Lower leg skin (tissue), 4 donors: Measurements from ENCODE around the gene HAVCR2. TPM values are rescaled to one million over a fixed set of nuclear protein-coding genes. Genes with fewer than 3 reads are reported as not detected.

Experiments
- DNase-seq, 2 donors: peaks; one replicate each; pipeline ENCODE4 v3.0.0-alpha.2; 2019; ENCODE audit warnings: low spot score in 2 of 2
- H3K4me3 ChIP-seq: fragments of 200-600 bp; sonication (generic); 2 replicates; pipeline ENCODE4 v1.5.1; 2017; ENCODE audit warnings: mild to moderate bottlenecking, low read depth; ENCODE audit not compliant: poor library complexity, severe bottlenecking
- POLR2A ChIP-seq, 2 donors: fragments of 450-650 bp; IDR thresholded peaks; one replicate each; pipeline ENCODE4 v1.6.1; 2016 to 2017; ENCODE audit warnings: antibody characterized with exemption in 2 of 2, mild to moderate bottlenecking in 1 of 2, moderate library complexity in 1 of 2
- WGBS, 2 donors: methylation state at CpG; one replicate each; pipeline ENCODE4 v1.1.5; 2018; 5-methylcytosine and 5-hydroxymethylcytosine counted together
- intact Hi-C: fragments of 100-400 bp; cut with DNase I; formaldehyde crosslinking; loops from one replicate; pipeline ENCODE4 v1.15.0; 2023; ENCODE audit warnings: low total_unique reads
- total RNA-seq, 4 donors: library from RNA; depleted of rRNA; stranded (reverse); fragments of >200 nt; gene quantifications; one replicate each; pipeline ENCODE4 v1.1.0, GENCODE V29; 2016
- TF ChIP-seq, protein P1 (sequence below), 3 donors: fragments of 450-650 bp; IDR thresholded peaks; one replicate each; pipeline ENCODE4 v1.5.1; 2016; ENCODE audit warnings: antibody characterized with exemption in 3 of 3, mild to moderate bottlenecking in 3 of 3, moderate library complexity in 2 of 3

HAVCR2 gene
- total RNA-seq, 4 donors from 2014 or later: 4.4 to 8.1 (median 6.0) TPM

DNA sequence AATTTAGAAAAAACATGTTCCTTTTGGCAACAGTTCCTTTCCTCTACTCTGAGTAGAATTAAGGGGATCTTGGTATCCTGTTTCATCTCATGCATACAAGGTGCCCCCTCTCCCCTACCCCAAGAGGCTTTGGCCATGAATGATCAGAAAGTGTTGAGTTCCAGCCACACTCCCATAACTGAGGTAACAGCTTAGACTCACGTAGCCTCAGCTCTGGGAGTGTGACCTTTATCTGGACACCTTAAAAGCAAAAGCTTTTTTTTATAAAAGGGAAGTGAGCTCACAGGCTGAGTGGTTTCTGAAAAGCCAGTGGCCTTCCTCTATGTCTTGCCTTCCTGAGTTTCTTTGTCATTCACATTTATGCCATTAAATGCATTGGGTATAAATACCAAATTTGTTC lies 900 bp upstream of the HAVCR2 start:
- intact Hi-C loops: no loop called here
- DNase-seq: peak in 1 of 2 donors; percentile 21
- WGBS, 2 donors: 58 to 70% methylated on average over 1 of the region's 1 CpG
- TF ChIP-seq POLR2A (IDR thresholded peaks at IDR 0.05): no peak
- TF ChIP-seq, protein P1, sequence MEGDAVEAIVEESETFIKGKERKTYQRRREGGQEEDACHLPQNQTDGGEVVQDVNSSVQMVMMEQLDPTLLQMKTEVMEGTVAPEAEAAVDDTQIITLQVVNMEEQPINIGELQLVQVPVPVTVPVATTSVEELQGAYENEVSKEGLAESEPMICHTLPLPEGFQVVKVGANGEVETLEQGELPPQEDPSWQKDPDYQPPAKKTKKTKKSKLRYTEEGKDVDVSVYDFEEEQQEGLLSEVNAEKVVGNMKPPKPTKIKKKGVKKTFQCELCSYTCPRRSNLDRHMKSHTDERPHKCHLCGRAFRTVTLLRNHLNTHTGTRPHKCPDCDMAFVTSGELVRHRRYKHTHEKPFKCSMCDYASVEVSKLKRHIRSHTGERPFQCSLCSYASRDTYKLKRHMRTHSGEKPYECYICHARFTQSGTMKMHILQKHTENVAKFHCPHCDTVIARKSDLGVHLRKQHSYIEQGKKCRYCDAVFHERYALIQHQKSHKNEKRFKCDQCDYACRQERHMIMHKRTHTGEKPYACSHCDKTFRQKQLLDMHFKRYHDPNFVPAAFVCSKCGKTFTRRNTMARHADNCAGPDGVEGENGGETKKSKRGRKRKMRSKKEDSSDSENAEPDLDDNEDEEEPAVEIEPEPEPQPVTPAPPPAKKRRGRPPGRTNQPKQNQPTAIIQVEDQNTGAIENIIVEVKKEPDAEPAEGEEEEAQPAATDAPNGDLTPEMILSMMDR (IDR thresholded peaks at IDR 0.05): no peak
- no peak overlapping the region for H3K4me3 ChIP-seq

- intact Hi-C loops: no loop called here
- DNase-seq: peak in 1 of 2 donors; percentile 20
- no peak for TF ChIP-seq POLR2A (IDR thresholded peaks at IDR 0.05)
- TF ChIP-seq, protein P1 (IDR thresholded peaks at IDR 0.05): no peak
- H3K4me3 ChIP-seq: no peak overlapping the region
- WGBS, 2 donors: 40 to 52% methylated on average over 3 of the region's 3 CpGs
These were observed 1.3 kb downstream of the HAVCR2 start for GRCh38 chr5:157107508-157107907.

- WGBS, 2 donors: 76 to 80% methylated on average over 14 of the region's 14 CpGs
- intact Hi-C loops: no loop called here
- H3K4me3 ChIP-seq: peak overlapping the region; percentile 8
- TF ChIP-seq, protein P1 (IDR thresholded peaks at IDR 0.05): no peak
- TF ChIP-seq POLR2A (IDR thresholded peaks at IDR 0.05): no peak
- peak; percentile 27 to 86 for DNase-seq
These were observed 2.0 kb downstream of the HAVCR2 start for GRCh38 chr5:157106630-157107461.

GRCh38 chr5:157100140-157100679 lies 8.6 kb downstream of the HAVCR2 start:
- H3K4me3 ChIP-seq: no peak overlapping the region
- DNase-seq: no peak
- intact Hi-C loops: no loop called here
- TF ChIP-seq, protein P1 (IDR thresholded peaks at IDR 0.05): no peak
- no peak for TF ChIP-seq POLR2A (IDR thresholded peaks at IDR 0.05)
- 67 to 74% methylated on average over 2 of the region's 2 CpGs for WGBS, 2 donors

DNA sequence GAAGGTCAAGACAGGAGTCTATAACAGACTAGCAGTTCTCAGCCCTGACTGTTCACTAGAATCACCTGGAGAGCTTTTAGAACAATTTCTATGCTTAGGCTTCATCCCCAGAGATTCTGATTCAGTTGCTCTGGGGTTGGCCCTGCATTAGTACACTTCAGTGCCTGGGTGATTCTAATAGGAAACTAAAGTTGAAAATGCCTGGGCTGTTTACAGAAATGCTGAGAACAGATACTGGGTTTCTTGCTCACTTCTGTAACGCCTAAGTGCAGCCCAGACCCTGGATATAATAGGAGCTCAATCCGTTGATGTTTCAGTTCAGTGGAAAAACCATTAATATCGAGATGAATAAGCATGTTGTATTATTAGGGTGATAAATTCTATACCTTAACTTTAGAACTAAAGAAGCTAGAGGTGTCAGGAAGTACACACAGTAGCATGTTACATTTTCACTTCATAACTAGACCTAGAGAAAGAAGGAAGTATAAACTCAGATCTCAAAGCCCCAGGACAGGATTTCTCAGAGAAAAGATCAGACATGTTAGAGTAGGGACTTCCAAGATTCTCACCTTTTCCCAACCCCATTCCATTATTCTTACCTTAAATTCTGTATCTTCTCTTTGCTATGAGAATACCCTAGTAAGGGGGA lies 20.4 kb downstream of the HAVCR2 start:
- H3K4me3 ChIP-seq: no peak overlapping the region
- DNase-seq: no peak
- TF ChIP-seq POLR2A (IDR thresholded peaks at IDR 0.05): no peak
- TF ChIP-seq, protein P1 (IDR thresholded peaks at IDR 0.05): no peak
- intact Hi-C loops: no loop called here
- WGBS, 2 donors: 82 to 83% methylated on average over 3 of the region's 3 CpGs
